Ammon's horn (tissue), 1 donor: ENCODE data around the gene COMT.
A peak's percentile ranks its signal among the peaks of the same experiment; 100 is the strongest.

Source experiments
- DNase-seq: peaks from one replicate; pipeline ENCODE4 v3.0.0-alpha.2; 2016; ENCODE audit warnings: low spot score

Gene COMT

GRCh38 chr22:20012741-20013331 lies 71.3 kb downstream of the COMT start:
- DNase-seq: no peak

- peak; percentile 78 for DNase-seq
Measured at GRCh38 chr22:20013382-20013871, 71.9 kb downstream of the COMT start.

GRCh38 chr22:20014526-20015186 lies 73.1 kb downstream of the COMT start:
- DNase-seq: no peak

DNA sequence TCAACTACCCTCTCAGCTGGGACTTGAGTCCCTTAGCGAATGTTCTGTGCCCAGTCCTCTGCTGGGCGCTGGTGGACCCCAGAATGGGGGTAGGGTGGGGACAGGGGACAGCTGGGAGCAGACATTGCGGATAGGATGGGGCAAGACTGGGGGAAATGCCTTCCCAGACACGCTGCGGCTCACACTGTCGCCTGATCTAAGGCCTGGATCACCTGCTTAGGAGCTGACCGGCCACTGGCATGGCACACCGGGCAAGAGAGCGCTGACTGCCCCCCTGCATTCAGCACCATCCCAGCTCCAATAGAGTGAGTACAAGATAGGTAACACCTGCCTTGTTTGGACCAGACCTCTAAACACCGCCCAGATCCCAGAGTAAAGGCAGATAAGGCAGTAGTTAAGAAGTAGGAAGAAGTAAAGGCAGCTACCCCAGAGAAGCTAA lies 73.6 kb downstream of the COMT start:
- no peak for DNase-seq

DNA sequence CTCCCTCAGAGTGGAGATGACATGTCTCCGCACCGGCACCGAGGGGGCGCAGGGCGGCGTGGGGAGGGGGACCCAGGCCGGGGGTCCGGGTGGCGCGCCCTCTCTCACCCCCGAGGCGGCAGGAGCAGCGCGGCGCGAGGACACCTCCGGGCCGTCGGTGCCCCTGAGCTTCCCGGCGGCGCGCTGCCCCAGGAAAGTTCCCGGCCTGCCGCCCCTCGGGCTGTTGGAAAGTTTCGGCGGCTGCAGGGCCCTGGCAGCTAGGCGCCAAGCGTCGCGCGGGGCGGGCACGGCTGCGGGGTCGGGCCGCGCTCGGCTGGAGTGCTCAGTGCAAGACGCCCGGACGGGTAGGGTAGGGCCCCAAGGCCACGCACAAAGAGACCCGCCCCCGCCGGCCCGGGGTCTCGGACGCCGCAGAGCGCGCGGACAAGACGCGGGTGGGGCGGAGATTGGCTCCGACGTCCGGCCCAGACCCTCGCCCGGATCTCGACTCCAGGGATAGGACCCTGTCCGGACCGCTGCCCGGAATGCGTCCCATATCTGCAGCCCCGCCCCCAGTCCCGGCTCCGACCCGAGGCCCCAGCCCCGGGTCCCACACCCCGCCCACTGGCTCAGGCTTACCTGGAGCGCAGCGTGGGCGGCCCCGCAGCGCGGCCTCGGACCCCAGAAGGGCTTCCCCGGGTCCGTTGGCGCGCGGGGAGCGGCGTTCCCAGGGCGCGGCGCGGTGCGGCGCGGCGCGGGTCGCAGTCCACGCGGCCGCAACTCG lies 74.6 kb downstream of the COMT start:
- no peak for DNase-seq

- peak; percentile 92 for DNase-seq
Measured at GRCh38 chr22:20016734-20017621, 75.4 kb downstream of the COMT start, which contains the start of gene ARVCF. ARVCF (minus strand) TSS chr22:20016823; CDS start chr22:19990794, 26,029 bp downstream.

DNA sequence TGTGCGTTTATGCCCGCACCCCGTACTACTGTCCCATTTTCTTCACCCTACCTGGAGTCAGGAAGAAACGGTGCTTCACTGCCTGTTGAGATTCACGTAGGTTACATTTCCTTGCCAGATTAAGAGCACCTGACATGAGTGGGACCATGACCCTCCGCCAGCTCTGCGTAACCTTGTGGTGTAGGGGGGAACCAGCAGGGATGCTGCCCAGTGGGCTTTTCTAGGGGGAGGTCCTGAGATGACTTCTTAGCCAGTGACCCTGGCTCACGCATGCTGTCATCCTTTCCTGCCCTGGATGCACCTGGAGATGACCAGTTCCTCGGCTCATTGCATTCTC lies 76.0 kb downstream of the COMT start:
- DNase-seq: no peak

- DNase-seq: no peak
Measured at GRCh38 chr22:20018001-20018400, 76.4 kb downstream of the COMT start.
